ENCODE data around the gene AQP6. TPM values are rescaled to one million over a fixed set of nuclear protein-coding genes. Genes with fewer than 3 reads are reported as not detected.

AQP6 gene
- total RNA-seq, 1 donor from 2014 or later, result 0.35 TPM

DNA sequence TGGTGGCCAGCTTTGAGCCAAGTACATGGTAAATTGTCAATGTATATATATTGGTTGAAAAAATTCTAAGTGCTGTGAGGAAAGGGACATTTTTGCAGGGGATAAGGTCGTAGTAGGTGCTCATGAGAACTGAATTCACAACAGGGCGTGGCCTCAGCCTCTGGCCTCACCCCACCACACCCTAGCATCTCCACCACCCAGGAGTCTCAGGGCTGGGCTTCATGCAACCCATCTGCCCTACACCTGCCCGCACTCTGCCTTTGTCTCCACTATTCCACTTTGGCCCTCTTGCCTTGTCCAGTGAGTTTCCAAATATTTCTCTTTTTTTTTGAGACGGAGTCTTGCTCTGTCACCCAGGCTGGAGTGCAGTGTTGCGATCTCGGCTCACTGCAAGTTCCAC is 44.3 kb upstream of the AQP6 start:
- H3K4me1 ChIP-seq, result no peaks in the 10 kb centered on the region
- intact Hi-C loops (cut with DNase I), result no loop called here
- no peak overlapping the region for H3K27ac ChIP-seq
- no peaks in the 10 kb centered on the region for H3K9me3 ChIP-seq
- H3K4me3 ChIP-seq, result no peak overlapping the region
- H3K27me3 ChIP-seq, result no peaks in the 10 kb centered on the region
- no peaks in the 10 kb centered on the region for H3K36me3 ChIP-seq
- no peak for TF ChIP-seq CTCF (IDR thresholded peaks at IDR 0.05)
- DNase-seq (no peak), ATAC-seq (no peak)

GRCh38 chr12:49929581-49929980 is 43.2 kb upstream of the AQP6 start:
- TF ChIP-seq CTCF (IDR thresholded peaks at IDR 0.05), result no peak
- Histone ChIP-seq H3K4me1 (no peaks in the 10 kb centered on the region), H3K4me3 (no peak overlapping the region), H3K27ac (no peak overlapping the region), H3K36me3 (no peaks in the 10 kb centered on the region), H3K9me3 (no peaks in the 10 kb centered on the region), H3K27me3 (no peaks in the 10 kb centered on the region)
- intact Hi-C loops (cut with DNase I), result no loop called here
- peak; percentile 34 for DNase-seq
- ATAC-seq, result no peak

- DNase-seq (no peak), ATAC-seq (no peak)
- no peak overlapping the region for H3K27ac ChIP-seq
- intact Hi-C loops (cut with DNase I), result no loop called here
- no peak overlapping the region for H3K4me3 ChIP-seq
- no peaks in the 10 kb centered on the region for H3K4me1 ChIP-seq
- H3K9me3 ChIP-seq, result no peaks in the 10 kb centered on the region
- H3K27me3 ChIP-seq, result no peaks in the 10 kb centered on the region
- no peak for TF ChIP-seq CTCF (IDR thresholded peaks at IDR 0.05)
- H3K36me3 ChIP-seq, result no peaks in the 10 kb centered on the region
Measured at GRCh38 chr12:49930515-49931288, 42.0 kb upstream of the AQP6 start.

GRCh38 chr12:49932023-49932422 is 40.7 kb upstream of the AQP6 start:
- H3K36me3 ChIP-seq, result no peaks in the 10 kb centered on the region
- no peak overlapping the region for H3K4me3 ChIP-seq
- TF ChIP-seq CTCF (IDR thresholded peaks at IDR 0.05), result no peak
- DNase-seq, result peak; percentile 34
- no peaks in the 10 kb centered on the region for H3K9me3 ChIP-seq
- intact Hi-C loops (cut with DNase I), result no loop called here
- H3K27ac ChIP-seq, result no peak overlapping the region
- H3K4me1 ChIP-seq, result no peaks in the 10 kb centered on the region
- no peak for ATAC-seq
- no peaks in the 10 kb centered on the region for H3K27me3 ChIP-seq

DNA sequence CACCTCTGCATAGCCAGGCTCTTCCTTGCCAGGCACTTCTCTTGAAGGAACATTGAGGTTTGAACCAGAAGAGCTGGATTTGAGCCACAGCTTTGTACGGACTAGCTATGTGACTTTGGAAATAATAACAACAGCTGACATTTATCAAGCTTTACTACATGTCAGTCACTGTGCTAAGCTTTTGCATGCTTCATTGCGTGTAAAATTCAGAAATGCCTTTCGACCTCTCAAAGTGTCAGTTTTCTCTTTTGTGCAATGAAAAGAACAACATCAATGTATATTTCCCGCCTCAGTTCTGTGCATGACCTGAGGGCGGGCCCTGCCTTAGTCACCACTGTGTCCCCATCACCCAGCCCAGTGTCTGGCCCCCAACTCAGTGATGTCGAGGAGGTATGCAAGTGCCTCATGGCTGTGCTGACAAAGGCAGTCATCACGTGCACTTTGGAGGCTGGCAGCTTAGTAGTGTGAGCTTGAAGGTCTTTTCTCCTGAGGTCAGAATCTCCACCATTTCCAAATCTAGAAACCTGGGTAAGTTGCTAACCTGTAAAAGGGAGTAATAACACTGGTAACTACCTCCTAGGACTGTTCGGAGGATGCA is 40.1 kb upstream of the AQP6 start:
- H3K4me3 ChIP-seq, result no peak overlapping the region
- H3K27me3 ChIP-seq, result no peaks in the 10 kb centered on the region
- H3K27ac ChIP-seq, result no peak overlapping the region
- no peak for TF ChIP-seq CTCF (IDR thresholded peaks at IDR 0.05)
- intact Hi-C loops (cut with DNase I), result no loop called here
- H3K4me1 ChIP-seq, result no peaks in the 10 kb centered on the region
- no peaks in the 10 kb centered on the region for H3K9me3 ChIP-seq
- peak; percentile 21 for DNase-seq
- H3K36me3 ChIP-seq, result no peaks in the 10 kb centered on the region
- ATAC-seq, result no peak

All from upper lobe of right lung (tissue), 1 donor.